GM21619 (cell line): Measurements from ENCODE around the gene OTUD1.
A peak's percentile ranks its signal among the peaks of the same experiment; 100 is the strongest.
"Not testable (repeated sequence)": the region's sequence is repeated elsewhere in the genome, so short reads cannot be mapped to it uniquely, and the experiment has no call there.

ENCODE experiments used
- ATAC-seq: cut with Tn5 transposase; IDR thresholded peaks from one replicate; pipeline ENCODE4 v1.9.1; 2021; ENCODE audit not compliant: unreplicated experiment

The OTUD1 gene

GRCh38 chr10:23438547-23439451 is at the start of gene OTUD1:
Gene OTUD1, plus strand, starts transcription at chr10:23439075. Its CDS starts 383 bp downstream, at chr10:23439458.
- ATAC-seq = peak; percentile 75

- not testable (repeated sequence) for ATAC-seq
These were observed 48.5 kb upstream of the OTUD1 start for GRCh38 chr10:23390408-23390807.

- no peak for ATAC-seq
These were observed 48.1 kb upstream of the OTUD1 start for GRCh38 chr10:23390809-23391208.

GRCh38 chr10:23391821-23392220 is 47.1 kb upstream of the OTUD1 start:
- no peak for ATAC-seq

- ATAC-seq = no peak
These were observed 43.9 kb upstream of the OTUD1 start for GRCh38 chr10:23395017-23395416.

- no peak for ATAC-seq
These were observed 42.2 kb upstream of the OTUD1 start for GRCh38 chr10:23396695-23397094.

GRCh38 chr10:23399701-23400144 is 39.2 kb upstream of the OTUD1 start:
- ATAC-seq = no peak

- no peak for ATAC-seq
These were observed 36.0 kb upstream of the OTUD1 start for GRCh38 chr10:23402856-23403255.

- ATAC-seq = no peak
These were observed 35.6 kb upstream of the OTUD1 start for GRCh38 chr10:23403278-23403677.

GRCh38 chr10:23403719-23404118 is 35.2 kb upstream of the OTUD1 start:
- no peak for ATAC-seq

GRCh38 chr10:23404461-23404980 is 34.4 kb upstream of the OTUD1 start:
- ATAC-seq = no peak

GRCh38 chr10:23405540-23405939 is 33.3 kb upstream of the OTUD1 start:
- ATAC-seq = no peak

GRCh38 chr10:23406409-23406808 is 32.5 kb upstream of the OTUD1 start:
- no peak for ATAC-seq

- no peak for ATAC-seq
These were observed 30.4 kb upstream of the OTUD1 start for GRCh38 chr10:23408330-23408976.

- ATAC-seq = no peak
These were observed 26.7 kb upstream of the OTUD1 start for GRCh38 chr10:23412223-23412622.

GRCh38 chr10:23413629-23414089 is 25.2 kb upstream of the OTUD1 start:
- ATAC-seq = peak; percentile 93

- ATAC-seq = no peak
These were observed 24.2 kb upstream of the OTUD1 start for GRCh38 chr10:23414658-23415057.

- ATAC-seq = no peak
These were observed 21.6 kb upstream of the OTUD1 start for GRCh38 chr10:23417254-23417653.

GRCh38 chr10:23418051-23418681 is 20.7 kb upstream of the OTUD1 start:
- ATAC-seq = no peak

- no peak for ATAC-seq
These were observed 19.7 kb upstream of the OTUD1 start for GRCh38 chr10:23419201-23419600.

GRCh38 chr10:23419655-23420329 is 19.1 kb upstream of the OTUD1 start:
- ATAC-seq = no peak
